SK-N-SH treated with all-trans-retinoic acid at 6 μM for 48 hours (cell line): ENCODE results near the gene EPHA8.

Source experiments
- ATAC-seq: fragments of 200-7000 bp; cut with Tn5 transposase; 3 replicates; pipeline ENCODE4 v1.9.1; 2020; ENCODE audit warnings: mild to moderate bottlenecking, moderate library complexity
- ARNTL ChIP-seq: fragments of 450-650 bp; formaldehyde crosslinking; IDR thresholded peaks from 2 replicates; pipeline ENCODE4 v1.5.0; 2020; ENCODE audit warnings: low read depth, mild to moderate bottlenecking, moderate library complexity, borderline replicate concordance
- CSDC2 ChIP-seq: fragments of 250-450 bp; sonication (Bioruptor Pico); IDR thresholded peaks from 2 replicates; pipeline ENCODE4 v1.5.0; 2020; ENCODE audit warnings: mild to moderate bottlenecking, moderate library complexity
- ESRRG ChIP-seq: fragments of 250-450 bp; sonication (Bioruptor Pico); IDR thresholded peaks from 2 replicates; pipeline ENCODE4 v1.6.1; 2021; ENCODE audit warnings: mild to moderate bottlenecking
- GLIS3 ChIP-seq: fragments of 250-450 bp; sonication (Bioruptor Pico); IDR thresholded peaks from 2 replicates; pipeline ENCODE4 v1.5.0; 2020; ENCODE audit warnings: mild to moderate bottlenecking, moderate library complexity
- ISL1 ChIP-seq: fragments of 250-450 bp; sonication (Bioruptor Pico); IDR thresholded peaks from 2 replicates; pipeline ENCODE4 v2.1.2; 2022; ENCODE audit warnings: mild to moderate bottlenecking, moderate library complexity
- OSR1 ChIP-seq: fragments of 250-450 bp; sonication (Bioruptor Pico); IDR thresholded peaks from 2 replicates; pipeline ENCODE4 v1.8.0; 2022; ENCODE audit warnings: moderate library complexity, mild to moderate bottlenecking, inconsistent platforms
- PATZ1 ChIP-seq: fragments of 250-450 bp; sonication (Bioruptor Pico); IDR thresholded peaks from 2 replicates; pipeline ENCODE4 v1.8.0; 2020; ENCODE audit warnings: mild to moderate bottlenecking, moderate library complexity, borderline replicate concordance
- POU6F1 ChIP-seq: fragments of 250-450 bp; sonication (Bioruptor Pico); IDR thresholded peaks from 2 replicates; pipeline ENCODE4 v1.8.0; 2021; ENCODE audit warnings: low read depth, mild to moderate bottlenecking, moderate library complexity, borderline replicate concordance
- PPARA ChIP-seq: fragments of 250-450 bp; sonication (Bioruptor Pico); IDR thresholded peaks from 2 replicates; pipeline ENCODE4 v1.5.0; 2020; ENCODE audit warnings: mild to moderate bottlenecking, borderline replicate concordance
- RARB ChIP-seq: fragments of 250-450 bp; sonication (Bioruptor Pico); IDR thresholded peaks from 2 replicates; pipeline ENCODE4 v1.8.0; 2021; ENCODE audit warnings: mild to moderate bottlenecking, moderate library complexity
- SNAI2 ChIP-seq: fragments of 250-450 bp; sonication (Bioruptor Pico); IDR thresholded peaks from 2 replicates; pipeline ENCODE4 v1.5.0; 2020; ENCODE audit warnings: mild to moderate bottlenecking, moderate library complexity
- TOX ChIP-seq: fragments of 250-450 bp; sonication (Bioruptor Pico); IDR thresholded peaks from 2 replicates; pipeline ENCODE4 v1.8.0; 2021; ENCODE audit warnings: mild to moderate bottlenecking, moderate library complexity, borderline replicate concordance
- ZFP3 ChIP-seq: fragments of 250-450 bp; sonication (Bioruptor Pico); IDR thresholded peaks from 2 replicates; pipeline ENCODE4 v1.5.0; 2020; ENCODE audit warnings: mild to moderate bottlenecking, moderate library complexity
- ZFP30 ChIP-seq: fragments of 450-650 bp; formaldehyde crosslinking; IDR thresholded peaks from 2 replicates; pipeline ENCODE4 v1.5.0; 2022; ENCODE audit warnings: mild to moderate bottlenecking, moderate library complexity
- ZNF565 ChIP-seq: fragments of 450-650 bp; formaldehyde crosslinking; conservative IDR thresholded peaks from 2 replicates; pipeline ENCODE4 v1.5.0; 2020; ENCODE audit warnings: low read depth, mild to moderate bottlenecking, moderate library complexity
- ZNF70 ChIP-seq: fragments of 450-650 bp; formaldehyde crosslinking; IDR thresholded peaks from 2 replicates; pipeline ENCODE4 v1.5.0; 2020; ENCODE audit warnings: mild to moderate bottlenecking, moderate library complexity
- ZNF8 ChIP-seq: fragments of 450-650 bp; formaldehyde crosslinking; IDR thresholded peaks from 2 replicates; pipeline ENCODE4 v1.5.0; 2020; ENCODE audit warnings: mild to moderate bottlenecking, moderate library complexity
- TF ChIP-seq, protein P1 (sequence below): fragments of 250-450 bp; sonication (Bioruptor Pico); IDR thresholded peaks from 2 replicates; pipeline ENCODE4 v1.5.1; 2021; ENCODE audit warnings: mild to moderate bottlenecking, moderate library complexity

EPHA8 gene

GRCh38 chr1:22651941-22652856 is 88.9 kb downstream of the EPHA8 start:
- ATAC-seq = no peak
- TF ChIP-seq TOX = no peak
- TF ChIP-seq CSDC2 = no peak
- no peak for TF ChIP-seq PATZ1 (CRISPR knock-in tag)
- TF ChIP-seq ZNF70 = no peak
- TF ChIP-seq SNAI2 (CRISPR knock-in tag) = no peak
- no peak for TF ChIP-seq ZNF565
- TF ChIP-seq PPARA = no peak
- TF ChIP-seq ISL1 (CRISPR knock-in tag) = no peak
- no peak for TF ChIP-seq ESRRG
- TF ChIP-seq, protein P1, sequence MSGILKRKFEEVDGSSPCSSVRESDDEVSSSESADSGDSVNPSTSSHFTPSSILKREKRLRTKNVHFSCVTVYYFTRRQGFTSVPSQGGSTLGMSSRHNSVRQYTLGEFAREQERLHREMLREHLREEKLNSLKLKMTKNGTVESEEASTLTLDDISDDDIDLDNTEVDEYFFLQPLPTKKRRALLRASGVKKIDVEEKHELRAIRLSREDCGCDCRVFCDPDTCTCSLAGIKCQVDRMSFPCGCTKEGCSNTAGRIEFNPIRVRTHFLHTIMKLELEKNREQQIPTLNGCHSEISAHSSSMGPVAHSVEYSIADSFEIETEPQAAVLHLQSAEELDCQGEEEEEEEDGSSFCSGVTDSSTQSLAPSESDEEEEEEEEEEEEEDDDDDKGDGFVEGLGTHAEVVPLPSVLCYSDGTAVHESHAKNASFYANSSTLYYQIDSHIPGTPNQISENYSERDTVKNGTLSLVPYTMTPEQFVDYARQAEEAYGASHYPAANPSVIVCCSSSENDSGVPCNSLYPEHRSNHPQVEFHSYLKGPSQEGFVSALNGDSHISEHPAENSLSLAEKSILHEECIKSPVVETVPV (CRISPR knock-in tag) = no peak
- TF ChIP-seq POU6F1 (CRISPR knock-in tag) = no peak
- no peak for TF ChIP-seq RARB
- no peak for TF ChIP-seq ZFP30 (CRISPR knock-in tag)
- TF ChIP-seq GLIS3 (CRISPR knock-in tag) = no peak
- TF ChIP-seq OSR1 (CRISPR knock-in tag) = no peak
- TF ChIP-seq ARNTL (CRISPR knock-in tag) = no peak
- TF ChIP-seq, all 23 proteins: peak for 0

DNA sequence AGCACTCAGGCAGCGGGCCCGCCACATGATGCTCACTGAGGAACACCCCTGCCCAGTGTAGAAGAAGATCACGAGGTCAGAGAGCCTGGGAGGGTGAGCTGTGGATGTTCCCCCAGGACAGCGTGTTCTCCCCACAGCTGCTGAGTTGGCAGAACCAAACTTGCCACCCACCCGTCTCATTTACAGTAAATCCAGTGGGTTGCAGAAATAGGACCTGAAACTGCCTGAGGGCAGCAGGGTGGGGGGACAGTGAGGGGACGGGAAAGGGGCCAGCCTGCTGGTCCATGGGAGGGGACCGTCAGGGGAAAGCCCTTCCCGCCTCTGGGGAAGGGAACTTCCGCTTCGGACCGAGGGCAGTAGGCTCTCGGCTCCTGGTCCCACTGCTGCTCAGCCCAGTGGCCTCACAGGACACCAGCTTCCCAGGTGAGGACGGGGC is 89.6 kb downstream of the EPHA8 start, which contains the start of gene C1QB:
Gene C1QB (plus strand): TSS at position 356 of the 436 bp plus-strand sequence. CDS start 6,227 bp downstream, outside the sequence.
- ATAC-seq = no peak
- TF ChIP-seq POU6F1 (CRISPR knock-in tag) (no peak), PATZ1 (CRISPR knock-in tag) (no peak), ZNF70 (no peak), GLIS3 (CRISPR knock-in tag) (no peak), ZFP3 (CRISPR knock-in tag) (no peak), ZNF8 (CRISPR knock-in tag) (no peak), ARNTL (CRISPR knock-in tag) (no peak)
- TF ChIP-seq, protein P1 (CRISPR knock-in tag) = no peak
- TF ChIP-seq, all 23 proteins: peak for 0
